Keratinocyte (primary cell): ENCODE results near the gene MAGI2.

Experiments
- EZH2 ChIP-seq: IDR thresholded peaks from one replicate; pipeline ENCODE4 v1.6.1; 2012; ENCODE audit warnings: inconsistent platforms, mild to moderate bottlenecking, low read length, moderate library complexity
- TF ChIP-seq, protein P1 (sequence below), 3 experiments: IDR thresholded peaks in 1 of 3; conservative IDR thresholded peaks in 1 of 3; optimal IDR thresholded peaks in 1 of 3; 2 replicates in 2 of 3; 3 replicates in 1 of 3; pipeline versions ENCODE3 to v1.5.1; 2011; ENCODE audit warnings: low read length in 3 of 3, mild to moderate bottlenecking in 3 of 3, moderate library complexity in 2 of 3, control low read depth in 1 of 3, inconsistent platforms in 1 of 3; ENCODE audit not compliant: insufficient read depth in 2 of 3; ENCODE audit errors: extremely low read depth in 1 of 3

DNA sequence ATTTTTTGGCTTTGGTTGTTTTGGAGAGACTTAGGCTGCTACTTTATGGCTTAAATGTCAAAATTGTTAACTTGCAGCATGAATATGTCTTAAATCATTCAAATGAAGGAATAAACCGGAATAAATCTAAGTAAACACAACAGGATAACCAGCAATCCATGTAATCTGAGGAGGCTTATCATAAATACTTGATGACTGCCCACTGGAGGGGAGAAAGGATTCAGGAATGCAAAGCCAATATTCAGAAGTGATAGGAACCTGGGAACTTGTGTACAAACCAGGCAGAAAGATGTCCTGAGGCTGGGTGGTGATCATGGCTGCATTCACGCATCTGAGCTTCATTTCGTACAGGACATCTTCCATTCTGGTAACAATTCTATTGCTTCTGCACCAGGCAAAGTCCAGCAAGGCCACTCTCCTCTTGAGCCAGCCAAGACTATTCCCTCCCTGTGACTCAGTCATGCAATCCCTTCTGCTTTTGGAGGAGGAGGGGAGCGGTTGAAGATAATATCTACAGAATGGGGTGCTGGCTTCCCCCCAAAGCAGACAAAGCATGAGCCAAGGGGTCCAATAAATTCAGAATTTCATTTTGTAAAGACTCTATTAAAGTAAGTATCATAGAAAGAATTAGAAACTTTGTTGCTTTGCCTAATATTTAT is 1280.4 kb downstream of the MAGI2 start:
- TF ChIP-seq, protein P1, sequence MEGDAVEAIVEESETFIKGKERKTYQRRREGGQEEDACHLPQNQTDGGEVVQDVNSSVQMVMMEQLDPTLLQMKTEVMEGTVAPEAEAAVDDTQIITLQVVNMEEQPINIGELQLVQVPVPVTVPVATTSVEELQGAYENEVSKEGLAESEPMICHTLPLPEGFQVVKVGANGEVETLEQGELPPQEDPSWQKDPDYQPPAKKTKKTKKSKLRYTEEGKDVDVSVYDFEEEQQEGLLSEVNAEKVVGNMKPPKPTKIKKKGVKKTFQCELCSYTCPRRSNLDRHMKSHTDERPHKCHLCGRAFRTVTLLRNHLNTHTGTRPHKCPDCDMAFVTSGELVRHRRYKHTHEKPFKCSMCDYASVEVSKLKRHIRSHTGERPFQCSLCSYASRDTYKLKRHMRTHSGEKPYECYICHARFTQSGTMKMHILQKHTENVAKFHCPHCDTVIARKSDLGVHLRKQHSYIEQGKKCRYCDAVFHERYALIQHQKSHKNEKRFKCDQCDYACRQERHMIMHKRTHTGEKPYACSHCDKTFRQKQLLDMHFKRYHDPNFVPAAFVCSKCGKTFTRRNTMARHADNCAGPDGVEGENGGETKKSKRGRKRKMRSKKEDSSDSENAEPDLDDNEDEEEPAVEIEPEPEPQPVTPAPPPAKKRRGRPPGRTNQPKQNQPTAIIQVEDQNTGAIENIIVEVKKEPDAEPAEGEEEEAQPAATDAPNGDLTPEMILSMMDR (optimal IDR thresholded peaks at IDR 0.05 in 1 of 3, IDR thresholded peaks at IDR 0.05 in 1 of 3, conservative IDR thresholded peaks at IDR 0.05 in 1 of 3; ENCODE audit: extremely low read depth in 1 of 3, insufficient read depth in 2 of 3, low read length in 3 of 3): no peak
- no peak for TF ChIP-seq EZH2
